Astrocyte (in vitro differentiated cells and primary cell): ENCODE data around the gene AMN.

Experiments
- CTCF ChIP-seq: IDR thresholded peaks from 2 replicates; pipeline ENCODE4 v1.5.1; 2011; ENCODE audit warnings: low read depth, mild to moderate bottlenecking, inconsistent platforms, low read length, moderate library complexity; ENCODE audit not compliant: insufficient read depth
- EZH2 ChIP-seq: IDR thresholded peaks from 2 replicates; pipeline ENCODE4 v1.6.1; 2012; ENCODE audit warnings: mild to moderate bottlenecking, low read length, inconsistent platforms; ENCODE audit not compliant: insufficient read depth

GRCh38 chr14:102899516-102899900, 23.0 kb upstream of the AMN start:
- TF ChIP-seq CTCF (no peak), EZH2 (no peak)
